GM21367 (cell line): ENCODE measurements around the gene TLK2.

Source experiments
- ATAC-seq: cut with Tn5 transposase; IDR thresholded peaks from one replicate; pipeline ENCODE4 v1.9.1; 2021; ENCODE audit not compliant: unreplicated experiment

Gene TLK2

DNA sequence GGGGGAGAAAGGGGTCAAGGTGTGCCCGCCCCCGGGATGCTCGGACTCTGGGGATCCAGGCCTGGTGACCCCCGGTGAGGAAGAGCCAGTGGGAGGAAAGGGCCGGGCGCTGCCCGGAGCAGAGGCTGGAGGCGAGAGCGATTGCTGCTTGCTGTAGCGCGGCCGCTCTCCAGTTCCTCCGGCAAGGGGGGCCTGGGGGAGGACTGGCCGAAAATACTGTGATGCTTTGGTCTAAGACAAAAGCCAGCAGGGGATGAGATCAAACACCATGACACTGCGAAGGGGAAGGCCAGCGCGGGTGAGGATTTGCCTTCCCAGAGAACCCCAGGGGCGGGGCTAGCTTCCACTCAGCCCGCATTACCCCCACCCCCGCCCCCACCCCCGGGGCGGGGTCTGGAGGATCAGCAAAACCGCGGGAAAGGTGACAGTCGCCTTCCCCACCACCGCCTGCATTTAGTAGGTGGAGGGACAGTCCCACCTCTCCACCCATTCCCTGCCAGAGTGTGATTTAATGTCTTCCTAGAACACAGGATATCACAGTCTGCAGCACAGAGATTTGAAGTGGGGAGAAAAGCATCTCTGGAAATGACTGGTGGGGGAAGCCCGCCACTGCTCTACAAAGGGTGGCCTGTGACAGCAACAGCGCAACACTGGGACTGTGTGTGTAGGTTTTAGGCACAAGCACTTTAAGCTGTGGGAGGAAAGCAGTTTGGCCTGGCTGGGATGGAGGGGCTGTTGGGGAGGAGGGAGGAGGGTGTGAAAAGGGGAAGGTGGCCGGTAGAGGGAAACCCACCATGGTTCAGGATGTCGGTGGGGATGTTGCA, 174.6 kb downstream of the TLK2 start:
- peak; percentile 62 for ATAC-seq

DNA sequence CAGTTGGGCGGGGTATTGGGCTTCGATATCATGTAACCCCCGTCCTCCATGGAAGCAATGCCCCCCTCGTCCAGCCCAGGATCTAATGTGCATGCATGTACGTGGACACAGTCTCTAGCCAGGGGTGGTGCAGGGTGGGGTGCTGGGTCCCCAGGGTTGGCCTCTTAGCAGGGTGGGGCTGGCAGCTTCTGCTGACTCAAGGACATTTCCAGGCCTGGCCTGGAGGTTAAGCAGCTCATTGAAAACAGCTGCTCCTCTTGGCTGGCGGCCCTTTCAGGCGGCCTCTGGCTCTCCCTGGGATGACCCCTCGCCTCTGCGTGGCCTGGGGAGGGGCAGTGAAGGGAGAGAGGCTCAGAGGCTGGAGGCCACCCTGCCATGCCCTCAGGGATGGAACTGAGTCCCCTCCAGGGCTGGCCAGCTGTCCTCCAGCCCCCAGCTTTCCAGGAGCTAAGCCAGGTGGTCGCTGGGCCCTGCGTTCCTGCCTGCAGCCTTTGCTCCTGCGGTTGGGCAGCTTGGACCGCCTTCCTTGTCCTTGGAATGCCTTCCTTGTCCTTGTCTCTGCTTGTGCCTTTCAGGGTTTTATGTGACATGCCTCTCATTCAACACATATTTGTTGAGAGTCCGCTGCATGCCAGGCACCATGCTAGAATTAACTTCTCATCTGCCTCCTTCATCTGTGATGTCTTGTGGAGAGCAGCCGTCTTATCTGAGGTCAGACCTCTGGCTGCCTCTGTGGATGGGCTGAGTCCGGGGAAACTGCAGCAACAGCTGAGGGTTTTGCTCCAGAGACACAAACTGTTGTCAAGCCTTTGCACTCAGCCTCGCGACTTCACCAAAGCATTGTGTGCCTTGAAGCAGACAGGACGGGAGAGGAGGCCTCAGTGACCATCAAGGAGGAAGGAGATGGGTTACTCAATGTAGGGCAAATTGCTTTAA, 175.5 kb downstream of the TLK2 start:
- ATAC-seq, result no peak

DNA sequence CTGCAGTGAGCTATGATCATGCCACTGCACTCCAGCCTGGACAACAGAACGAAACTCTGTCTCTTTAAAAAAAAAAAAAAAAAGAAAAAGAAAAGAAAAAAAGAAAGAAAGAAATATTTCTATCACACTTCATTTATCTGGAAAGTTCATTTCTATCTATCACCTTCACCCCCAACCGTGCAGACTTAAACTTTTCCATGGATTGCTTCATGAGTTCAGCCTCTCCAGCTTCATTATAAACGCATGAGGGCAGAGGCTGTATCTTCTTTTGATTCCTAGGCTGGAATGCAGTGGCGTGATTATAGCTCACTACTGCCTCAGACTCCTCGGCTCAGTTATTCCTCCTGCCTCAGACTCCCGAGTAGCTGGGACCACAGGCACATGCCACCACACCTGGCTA, 177.0 kb downstream of the TLK2 start:
- ATAC-seq, result no peak

DNA sequence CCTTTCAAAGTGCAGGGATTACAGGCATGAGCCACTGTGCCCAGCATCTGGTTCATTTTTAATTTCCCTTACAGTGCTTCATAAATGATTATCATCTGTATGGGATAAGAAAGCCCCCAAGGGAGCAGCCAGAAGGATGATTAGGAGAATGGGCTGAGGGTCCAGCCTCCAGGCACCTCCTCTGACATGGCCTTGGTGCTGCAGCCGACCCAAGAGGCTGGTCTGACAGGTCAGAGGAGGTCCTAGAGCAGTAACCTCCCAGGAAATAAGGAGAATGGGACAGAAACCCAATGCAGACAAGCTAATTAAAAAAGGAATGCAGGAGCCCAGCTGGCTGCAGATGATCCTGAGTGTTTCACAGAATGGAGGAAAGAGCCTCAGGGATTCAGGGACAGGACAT, 177.8 kb downstream of the TLK2 start:
- ATAC-seq, result no peak

DNA sequence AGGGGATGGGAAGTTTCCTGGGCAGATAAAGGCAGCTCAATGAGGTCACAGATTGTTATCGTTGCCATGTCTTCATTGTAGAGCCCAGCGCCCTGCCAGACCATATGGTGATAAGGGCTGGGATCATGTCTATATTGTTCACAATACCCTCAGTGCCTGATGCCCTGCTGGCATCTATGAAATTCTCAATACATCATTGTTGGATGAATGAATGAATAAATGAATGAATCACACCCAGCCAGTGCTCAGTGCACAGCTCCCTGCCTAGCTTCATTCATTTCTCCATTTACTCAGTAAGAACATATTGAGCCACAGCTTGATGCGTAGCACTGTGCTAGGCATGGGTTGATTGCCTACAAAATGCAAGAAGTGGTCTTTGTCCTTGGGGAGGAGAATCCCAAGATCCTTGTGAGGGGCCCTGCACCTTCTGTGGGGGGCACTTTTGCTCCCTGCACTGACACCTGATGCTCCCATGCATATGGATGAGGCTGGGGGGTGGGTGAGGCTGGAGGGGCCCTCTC, 178.6 kb downstream of the TLK2 start:
- no peak for ATAC-seq

DNA sequence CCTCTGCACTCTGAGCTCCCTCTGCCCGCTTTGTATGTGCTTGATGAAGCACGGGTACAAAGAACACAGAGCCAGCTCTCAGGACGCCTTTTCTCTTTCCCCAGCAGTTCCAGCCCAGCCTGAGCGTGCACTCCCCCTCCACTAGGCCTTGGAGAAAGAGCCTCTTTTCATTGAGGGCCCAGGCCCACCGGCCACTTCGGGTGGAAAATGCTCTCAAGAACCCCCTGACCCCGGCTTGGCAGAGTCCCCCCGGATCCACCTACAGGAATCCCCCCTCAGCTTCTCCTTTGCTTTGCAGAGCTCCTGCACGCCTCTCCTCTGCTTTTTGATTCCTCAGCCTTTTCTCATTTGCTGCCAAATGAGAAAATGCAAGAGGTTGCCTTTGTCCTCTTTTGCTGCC, 179.1 kb downstream of the TLK2 start:
- no peak for ATAC-seq

DNA sequence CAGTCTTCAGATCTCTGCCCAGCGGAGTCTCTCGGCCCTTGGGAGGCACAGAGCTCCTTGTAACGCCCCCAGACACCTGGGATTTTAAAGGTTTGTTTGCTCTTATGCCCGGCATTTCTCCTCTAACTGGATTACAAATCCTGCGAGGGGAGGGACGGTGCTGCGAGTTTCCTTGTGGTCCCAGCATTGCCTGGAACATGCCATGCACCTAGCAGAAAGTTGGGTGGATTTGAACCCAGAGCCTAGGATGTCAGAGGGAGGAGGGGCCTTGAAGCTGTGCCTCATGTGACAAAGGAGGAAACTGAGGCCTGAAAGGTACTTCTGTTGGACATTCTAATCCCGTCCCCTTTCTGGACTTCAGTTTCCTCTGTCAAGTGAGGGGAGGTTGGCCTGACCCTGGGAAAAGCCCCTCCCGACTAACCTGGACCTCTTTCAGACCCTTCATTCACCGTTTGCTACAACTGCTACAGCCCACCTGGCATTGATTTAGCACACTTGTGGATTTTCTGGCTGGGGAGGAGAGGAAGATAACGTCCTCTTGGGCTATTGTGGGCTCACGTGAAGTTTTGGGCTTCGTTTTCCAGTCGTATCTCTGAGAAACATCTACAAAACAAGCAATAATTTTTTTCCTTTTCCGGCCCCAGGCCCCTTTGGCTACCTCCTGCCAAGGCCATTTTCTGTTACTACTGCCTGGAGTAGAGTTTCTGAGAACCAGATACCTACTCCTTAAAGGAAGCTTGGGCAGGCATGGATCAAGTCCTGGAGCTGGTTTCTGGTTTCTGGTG, 179.7 kb downstream of the TLK2 start:
- no peak for ATAC-seq

DNA sequence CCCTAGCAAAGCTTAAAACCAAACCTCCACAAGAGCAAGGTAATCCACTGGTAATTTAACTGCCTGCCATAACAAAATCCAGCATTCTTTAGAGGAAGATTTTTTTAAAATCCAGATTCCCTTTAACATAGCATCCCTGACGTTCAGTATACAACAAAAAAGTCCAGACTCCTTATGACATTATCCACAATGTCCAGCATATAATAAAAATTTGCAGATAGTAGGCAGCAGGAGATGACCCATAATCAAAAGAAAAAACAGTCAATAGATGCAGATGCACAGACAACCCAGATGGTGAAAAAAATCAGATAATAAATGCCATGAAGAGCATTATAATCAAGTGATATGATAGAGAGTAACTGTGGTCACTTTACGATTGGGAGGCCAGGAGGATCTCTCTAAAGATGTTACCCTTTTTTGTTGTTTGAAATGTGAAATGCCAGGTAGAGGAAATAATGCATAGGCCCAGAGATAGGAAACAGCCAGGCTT, 182.0 kb downstream of the TLK2 start:
- no peak for ATAC-seq

DNA sequence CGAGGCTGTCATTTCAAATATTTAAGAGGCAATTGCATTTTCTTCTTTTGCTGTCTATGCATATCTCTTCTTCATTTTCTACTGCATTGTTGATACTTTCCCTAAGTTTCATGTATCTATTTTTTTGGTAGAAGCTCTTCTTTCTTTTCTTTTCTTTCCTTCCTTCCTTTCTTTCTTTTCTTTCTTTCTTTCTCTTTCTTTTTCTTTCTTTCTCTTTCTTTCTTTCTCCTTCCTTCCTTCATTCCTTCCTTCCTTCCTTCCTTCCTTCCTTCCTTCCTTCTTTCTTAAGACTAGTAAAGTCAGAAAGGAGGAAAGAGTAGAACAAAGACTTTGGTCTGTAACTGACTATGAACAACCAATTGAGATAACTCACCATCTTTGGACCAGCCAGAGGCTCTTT, 182.7 kb downstream of the TLK2 start:
- ATAC-seq, result no peak

DNA sequence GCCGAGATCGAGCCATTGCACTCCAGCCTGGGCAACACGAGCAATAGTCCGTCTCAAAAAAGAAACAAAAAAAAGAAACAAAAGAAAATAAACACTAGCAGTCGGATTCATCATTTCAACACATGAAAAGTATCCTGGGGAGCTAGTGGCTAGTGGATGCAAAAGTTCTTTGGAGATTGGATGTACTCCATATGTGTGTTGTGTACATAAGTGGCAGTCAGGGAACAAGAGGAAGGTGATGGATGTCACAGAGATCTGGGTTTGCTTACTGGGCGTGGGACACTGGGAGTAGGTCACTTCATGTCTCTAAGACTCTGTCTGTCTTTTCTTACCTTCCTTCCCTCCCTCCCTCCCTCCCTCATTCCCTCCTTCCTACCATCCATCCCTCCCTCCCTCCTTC, 184.2 kb downstream of the TLK2 start:
- ATAC-seq, result no peak
